HG02571 (cell line): ENCODE measurements around the gene BTNL8.

Experiments used
- ATAC-seq: cut with Tn5 transposase; IDR thresholded peaks from one replicate; pipeline ENCODE4 v1.9.1; 2021; ENCODE audit warnings: mild to moderate bottlenecking, moderate library complexity; ENCODE audit not compliant: unreplicated experiment

Gene BTNL8

GRCh38 chr5:180950291-180950949 lies 51.5 kb downstream of the BTNL8 start:
- ATAC-seq, result no peak

GRCh38 chr5:180959661-180960060 lies 60.7 kb downstream of the BTNL8 start:
- no peak for ATAC-seq

GRCh38 chr5:180960209-180960608 lies 61.2 kb downstream of the BTNL8 start:
- no peak for ATAC-seq

- no peak for ATAC-seq
Observed at GRCh38 chr5:180969406-180969805, 70.4 kb downstream of the BTNL8 start.

- ATAC-seq, result no peak
Observed at GRCh38 chr5:180970336-180970735, 71.4 kb downstream of the BTNL8 start.

GRCh38 chr5:180970875-180971274 lies 71.9 kb downstream of the BTNL8 start:
- no peak for ATAC-seq

- peak; percentile 13 for ATAC-seq
Observed at GRCh38 chr5:180974612-180975315, 75.8 kb downstream of the BTNL8 start.

- ATAC-seq, result peak; percentile 95
Observed at GRCh38 chr5:180975338-180975737, 76.4 kb downstream of the BTNL8 start.

- ATAC-seq, result no peak
Observed at GRCh38 chr5:180976518-180976917, 77.6 kb downstream of the BTNL8 start.

GRCh38 chr5:180977852-180978251 lies 78.9 kb downstream of the BTNL8 start:
- ATAC-seq, result no peak

- no peak for ATAC-seq
Observed at GRCh38 chr5:180982008-180982741, 83.2 kb downstream of the BTNL8 start.

- ATAC-seq, result no peak
Observed at GRCh38 chr5:180988016-180988415, 89.1 kb downstream of the BTNL8 start.

- no peak for ATAC-seq
Observed at GRCh38 chr5:180988592-180988991, 89.6 kb downstream of the BTNL8 start, which contains the start of gene BTNL3. BTNL3 (plus strand) TSS chr5:180988846; CDS start chr5:180989029, 183 bp downstream.

GRCh38 chr5:180990086-180990881 lies 91.3 kb downstream of the BTNL8 start:
- no peak for ATAC-seq

- ATAC-seq, result no peak
Observed at GRCh38 chr5:180990882-180991242, 91.9 kb downstream of the BTNL8 start.
